ENCODE measurements around the gene RCE1.

The RCE1 gene

DNA sequence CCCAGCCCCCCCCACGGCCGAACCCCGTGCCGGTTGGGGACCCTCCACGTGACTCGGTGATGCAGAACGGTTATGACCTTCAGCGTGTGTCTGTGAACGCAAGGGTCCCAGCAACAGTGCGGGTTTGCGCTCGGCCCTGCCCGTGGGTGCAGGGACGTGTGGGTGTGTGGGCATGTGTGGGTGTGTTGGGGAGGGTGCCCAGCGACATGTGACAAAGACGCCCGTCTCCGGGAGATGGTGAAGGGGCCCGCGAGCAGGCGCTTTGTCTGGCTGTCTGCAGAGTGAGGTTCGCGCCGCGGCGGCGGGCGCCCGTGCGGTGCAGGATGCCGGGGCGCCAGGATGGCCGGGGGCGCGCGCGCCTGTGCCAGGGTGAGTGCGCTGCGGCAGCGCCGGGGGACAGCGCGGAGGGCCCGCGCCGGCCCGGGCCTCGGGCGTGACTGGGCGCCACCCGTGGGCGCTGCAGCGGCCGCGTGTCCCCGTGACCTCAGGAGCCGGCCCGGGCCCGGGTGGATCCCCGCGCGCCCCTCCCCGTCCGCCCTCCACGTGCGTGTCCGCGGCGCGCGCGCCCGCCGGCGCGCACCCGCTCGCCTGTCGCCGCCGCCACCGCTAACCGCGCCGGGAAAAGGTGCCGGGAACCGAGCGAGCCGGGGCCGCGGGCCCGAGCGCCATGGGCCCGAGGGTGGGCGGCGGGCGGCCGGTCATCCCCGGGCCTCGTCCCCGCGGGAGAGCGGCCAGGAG, 13.4 kb downstream of the RCE1 start, which contains the start of gene LRFN4:
LRFN4 (plus strand) TSS at position 569 of the 738 bp plus-strand sequence. CDS start 681 bp downstream, outside the sequence.
- no peak for DNase-seq (ENCODE audit: low spot score)

DNA sequence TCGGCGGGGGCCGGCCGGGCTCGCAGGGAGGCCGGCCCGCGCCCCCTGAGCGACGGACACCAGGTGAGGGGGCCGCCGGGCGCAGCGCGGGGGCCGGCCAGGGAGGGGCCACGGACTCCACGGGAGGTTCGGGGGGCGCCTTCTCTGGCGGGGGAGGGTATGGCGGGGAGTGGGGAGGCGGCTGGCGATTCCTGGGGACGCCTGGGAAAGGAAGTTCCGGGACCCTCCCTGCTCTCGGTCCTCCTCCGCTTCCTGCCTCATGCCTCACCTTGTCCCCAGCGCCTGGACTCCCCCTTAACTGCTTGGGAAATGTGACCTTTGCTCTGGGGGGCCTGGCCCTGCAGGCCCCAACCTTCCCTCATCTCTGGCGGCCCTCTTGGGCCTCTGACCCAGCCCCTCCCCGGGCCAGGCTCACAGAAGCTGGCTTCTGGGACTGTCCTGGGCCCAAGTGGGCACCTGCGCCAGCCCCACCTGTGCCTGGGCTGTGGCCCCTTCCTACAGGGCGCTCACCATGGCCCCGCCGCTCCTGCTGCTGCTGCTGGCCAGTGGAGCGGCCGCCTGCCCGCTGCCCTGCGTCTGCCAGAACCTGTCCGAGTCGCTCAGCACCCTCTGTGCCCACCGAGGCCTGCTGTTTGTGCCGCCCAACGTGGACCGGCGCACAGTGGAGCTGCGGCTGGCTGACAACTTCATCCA, 14.1 kb downstream of the RCE1 start:
- no peak for DNase-seq (ENCODE audit: low spot score)

DNA sequence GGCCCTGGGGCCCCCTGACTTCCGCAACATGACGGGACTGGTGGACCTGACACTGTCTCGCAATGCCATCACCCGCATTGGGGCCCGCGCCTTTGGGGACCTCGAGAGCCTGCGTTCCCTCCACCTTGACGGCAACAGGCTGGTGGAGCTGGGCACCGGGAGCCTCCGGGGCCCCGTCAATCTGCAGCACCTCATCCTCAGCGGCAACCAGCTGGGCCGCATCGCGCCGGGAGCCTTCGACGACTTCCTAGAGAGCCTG, 14.6 kb downstream of the RCE1 start:
- DNase-seq (ENCODE audit: low spot score), result no peak

DNA sequence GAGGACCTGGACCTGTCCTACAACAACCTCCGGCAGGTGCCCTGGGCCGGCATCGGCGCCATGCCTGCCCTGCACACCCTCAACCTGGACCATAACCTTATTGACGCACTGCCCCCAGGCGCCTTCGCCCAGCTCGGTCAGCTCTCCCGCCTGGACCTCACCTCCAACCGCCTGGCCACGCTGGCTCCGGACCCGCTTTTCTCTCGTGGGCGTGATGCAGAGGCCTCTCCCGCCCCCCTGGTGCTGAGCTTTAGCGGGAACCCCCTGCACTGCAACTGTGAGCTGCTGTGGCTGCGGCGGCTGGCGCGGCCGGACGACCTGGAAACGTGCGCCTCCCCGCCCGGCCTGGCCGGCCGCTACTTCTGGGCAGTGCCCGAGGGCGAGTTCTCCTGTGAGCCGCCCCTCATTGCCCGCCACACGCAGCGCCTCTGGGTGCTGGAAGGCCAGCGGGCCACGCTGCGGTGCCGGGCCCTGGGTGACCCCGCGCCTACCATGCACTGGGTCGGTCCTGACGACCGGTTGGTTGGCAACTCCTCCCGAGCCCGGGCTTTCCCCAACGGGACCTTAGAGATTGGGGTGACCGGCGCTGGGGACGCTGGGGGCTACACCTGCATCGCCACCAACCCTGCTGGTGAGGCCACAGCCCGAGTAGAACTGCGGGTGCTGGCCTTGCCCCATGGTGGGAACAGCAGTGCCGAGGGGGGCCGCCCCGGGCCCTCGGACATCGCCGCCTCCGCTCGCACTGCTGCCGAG, 15.1 kb downstream of the RCE1 start:
- DNase-seq (ENCODE audit: low spot score), result no peak

DNA sequence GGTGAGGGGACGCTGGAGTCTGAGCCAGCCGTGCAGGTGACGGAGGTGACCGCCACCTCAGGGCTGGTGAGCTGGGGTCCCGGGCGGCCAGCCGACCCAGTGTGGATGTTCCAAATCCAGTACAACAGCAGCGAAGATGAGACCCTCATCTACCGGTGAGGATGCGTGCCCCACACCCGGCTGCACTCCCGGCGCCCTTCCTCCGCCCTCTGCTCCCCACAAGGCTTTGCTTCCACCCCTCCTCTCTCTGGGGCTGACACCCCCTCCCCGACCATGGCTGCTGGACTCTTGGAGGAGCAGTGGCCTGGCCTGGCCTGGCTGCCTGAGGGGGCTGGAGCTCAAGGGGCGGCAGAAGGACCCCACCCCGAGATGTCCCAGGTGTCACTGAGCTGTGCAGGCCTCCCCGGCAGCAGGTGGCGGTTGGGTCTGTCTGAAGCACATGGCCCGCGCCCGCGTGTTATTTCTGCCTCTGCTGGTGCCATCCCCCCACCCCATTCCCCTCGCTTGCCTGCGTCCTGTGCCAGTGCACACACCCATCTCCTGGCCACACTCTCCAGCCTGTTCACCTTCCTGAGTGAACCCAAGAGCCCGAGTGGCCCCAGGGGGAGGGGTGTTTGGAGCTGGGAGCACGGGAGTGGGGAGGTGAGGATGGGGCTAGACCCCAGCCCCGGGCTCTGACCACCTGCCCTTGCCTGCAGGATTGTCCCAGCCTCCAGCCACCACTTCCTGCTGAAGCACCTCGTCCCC, 15.9 kb downstream of the RCE1 start:
- no peak for DNase-seq (ENCODE audit: low spot score)

DNA sequence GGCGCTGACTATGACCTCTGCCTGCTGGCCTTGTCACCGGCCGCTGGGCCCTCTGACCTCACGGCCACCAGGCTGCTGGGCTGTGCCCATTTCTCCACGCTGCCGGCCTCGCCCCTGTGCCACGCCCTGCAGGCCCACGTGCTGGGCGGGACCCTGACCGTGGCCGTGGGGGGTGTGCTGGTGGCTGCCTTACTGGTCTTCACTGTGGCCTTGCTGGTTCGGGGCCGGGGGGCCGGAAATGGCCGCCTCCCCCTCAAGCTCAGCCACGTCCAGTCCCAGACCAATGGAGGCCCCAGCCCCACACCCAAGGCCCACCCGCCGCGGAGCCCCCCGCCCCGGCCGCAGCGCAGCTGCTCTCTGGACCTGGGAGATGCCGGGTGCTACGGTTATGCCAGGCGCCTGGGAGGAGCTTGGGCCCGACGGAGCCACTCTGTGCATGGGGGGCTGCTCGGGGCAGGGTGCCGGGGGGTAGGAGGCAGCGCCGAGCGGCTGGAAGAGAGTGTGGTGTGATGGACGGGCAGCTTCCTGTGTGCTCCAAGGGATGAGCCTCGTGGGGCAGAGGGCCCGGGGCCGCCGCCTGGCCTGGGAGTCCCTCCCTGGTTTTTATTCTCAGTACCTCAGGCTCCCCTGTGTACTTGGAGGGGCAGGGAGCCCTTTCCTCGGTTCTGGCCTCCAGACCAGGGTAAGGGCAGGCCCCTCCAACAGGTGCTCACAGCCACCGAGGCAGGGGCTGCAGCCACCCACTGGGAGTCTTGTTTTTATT, 16.6 kb downstream of the RCE1 start:
- no peak for DNase-seq (ENCODE audit: low spot score)

DNA sequence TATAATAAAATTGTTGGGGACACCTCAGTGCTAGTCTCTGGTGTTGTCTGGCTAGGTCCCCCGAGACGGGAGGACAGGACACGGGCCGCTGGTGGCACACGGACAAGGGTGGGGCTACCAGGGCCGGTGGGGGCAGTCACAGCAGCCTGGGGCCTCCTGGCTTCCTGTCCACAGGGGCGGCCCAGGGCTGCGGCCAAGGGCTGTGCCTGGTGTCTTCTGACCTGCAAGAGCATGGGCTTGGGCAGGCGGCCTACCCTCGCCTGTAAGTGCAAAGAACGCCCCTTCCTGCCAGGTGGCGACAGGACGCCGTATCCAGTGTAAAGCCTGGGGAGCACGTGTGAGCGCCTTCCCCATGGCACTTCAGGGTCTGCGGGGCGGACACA, 17.2 kb downstream of the RCE1 start:
- DNase-seq (ENCODE audit: low spot score), result no peak

DNA sequence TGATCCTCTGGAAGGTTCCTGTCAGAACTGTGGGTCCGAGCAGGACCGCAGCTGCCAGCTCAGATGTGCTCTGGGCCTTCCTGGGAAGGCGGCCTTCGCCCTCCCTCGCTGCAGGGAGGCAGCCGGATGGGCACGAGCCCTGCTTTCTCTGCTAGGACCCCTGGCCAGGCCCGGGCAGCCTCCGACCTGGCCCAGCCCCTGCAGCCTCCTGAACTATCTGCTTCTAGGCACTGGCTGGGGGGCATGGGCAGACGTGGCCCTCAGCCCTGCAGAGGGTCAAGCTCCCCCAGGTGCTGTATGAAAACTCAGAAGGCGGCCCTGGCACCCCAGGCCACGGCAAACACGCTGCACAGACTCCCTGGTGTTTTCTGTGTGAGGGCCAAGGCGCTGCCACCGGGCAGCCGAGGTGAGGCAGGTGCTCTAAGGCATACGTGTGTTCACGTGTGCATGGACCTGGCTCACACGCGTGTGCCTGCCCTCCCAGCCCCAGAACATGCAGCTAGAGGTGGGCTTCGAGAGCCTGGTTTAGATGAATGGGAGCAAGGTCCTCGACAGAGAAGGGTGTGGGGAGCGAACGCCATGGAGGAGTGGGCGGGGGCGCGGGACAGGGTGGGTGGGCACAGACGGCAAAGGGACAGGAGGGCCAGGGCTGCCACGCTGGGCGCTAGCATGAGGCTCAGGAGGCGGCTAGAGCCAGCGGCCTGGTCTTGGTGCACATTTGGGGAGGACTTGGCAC, 18.0 kb downstream of the RCE1 start:
- no peak for DNase-seq (ENCODE audit: low spot score)

DNA sequence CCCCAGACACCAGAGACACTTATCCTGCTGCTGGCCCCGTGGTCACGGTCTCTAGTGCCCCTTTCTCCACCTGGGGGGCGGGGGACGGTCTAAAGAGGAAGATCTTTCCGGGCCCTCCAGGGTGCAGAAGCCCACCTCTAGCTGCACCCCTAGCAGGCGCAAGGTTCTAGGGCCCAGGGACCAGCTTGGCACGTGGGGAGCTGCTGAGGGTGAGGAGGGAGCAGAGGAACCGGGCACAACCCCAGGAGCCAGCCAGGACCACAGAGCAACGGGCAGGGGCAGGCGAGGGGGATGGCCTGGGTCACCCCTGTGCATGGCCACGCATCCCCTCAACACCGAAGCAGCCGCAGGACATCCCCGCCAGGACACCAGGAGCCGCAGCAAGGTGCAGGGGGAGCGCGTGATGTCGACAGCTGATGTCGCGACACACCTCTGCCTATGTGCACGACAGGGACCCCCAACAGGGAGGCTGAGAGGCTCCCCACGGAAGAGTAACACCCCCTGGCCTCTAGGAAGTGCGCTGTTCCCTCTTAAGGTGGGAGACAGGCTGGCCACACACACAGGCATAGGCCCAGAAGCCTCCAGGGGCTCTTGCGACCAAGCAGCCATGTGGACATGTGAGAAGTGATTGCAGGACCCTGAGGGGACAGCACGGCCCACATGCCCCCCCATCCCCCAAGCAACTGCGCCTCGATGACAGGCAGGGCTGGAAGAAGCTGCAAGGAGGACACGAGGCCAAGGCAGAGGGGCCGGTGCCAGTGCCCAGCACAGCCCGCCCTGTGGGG, 18.7 kb downstream of the RCE1 start:
- DNase-seq (ENCODE audit: low spot score), result no peak

DNA sequence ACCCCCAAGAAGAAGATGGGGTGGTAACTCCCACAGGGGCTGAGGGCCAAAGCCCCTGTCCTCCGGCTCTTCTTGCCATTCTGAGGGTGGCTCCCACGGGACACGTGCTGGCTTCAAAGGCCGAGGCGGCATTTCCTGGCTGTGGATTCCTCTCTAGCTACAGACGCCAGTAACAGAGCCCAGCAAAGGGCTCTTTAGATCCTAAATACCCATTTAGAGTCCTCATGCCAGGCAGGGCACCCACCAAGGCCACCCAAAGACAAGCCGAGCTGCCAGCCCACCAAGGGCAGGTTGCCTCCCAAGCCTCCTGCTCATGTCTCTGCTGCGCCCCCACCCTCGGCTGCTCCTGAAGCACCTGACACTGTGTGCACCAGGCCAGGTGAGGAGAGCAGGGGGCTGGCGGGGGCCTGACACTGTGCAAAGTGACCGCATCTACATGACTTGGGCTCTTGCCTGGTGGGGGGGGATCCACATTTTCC, 19.4 kb downstream of the RCE1 start:
- no peak for DNase-seq (ENCODE audit: low spot score)

DNA sequence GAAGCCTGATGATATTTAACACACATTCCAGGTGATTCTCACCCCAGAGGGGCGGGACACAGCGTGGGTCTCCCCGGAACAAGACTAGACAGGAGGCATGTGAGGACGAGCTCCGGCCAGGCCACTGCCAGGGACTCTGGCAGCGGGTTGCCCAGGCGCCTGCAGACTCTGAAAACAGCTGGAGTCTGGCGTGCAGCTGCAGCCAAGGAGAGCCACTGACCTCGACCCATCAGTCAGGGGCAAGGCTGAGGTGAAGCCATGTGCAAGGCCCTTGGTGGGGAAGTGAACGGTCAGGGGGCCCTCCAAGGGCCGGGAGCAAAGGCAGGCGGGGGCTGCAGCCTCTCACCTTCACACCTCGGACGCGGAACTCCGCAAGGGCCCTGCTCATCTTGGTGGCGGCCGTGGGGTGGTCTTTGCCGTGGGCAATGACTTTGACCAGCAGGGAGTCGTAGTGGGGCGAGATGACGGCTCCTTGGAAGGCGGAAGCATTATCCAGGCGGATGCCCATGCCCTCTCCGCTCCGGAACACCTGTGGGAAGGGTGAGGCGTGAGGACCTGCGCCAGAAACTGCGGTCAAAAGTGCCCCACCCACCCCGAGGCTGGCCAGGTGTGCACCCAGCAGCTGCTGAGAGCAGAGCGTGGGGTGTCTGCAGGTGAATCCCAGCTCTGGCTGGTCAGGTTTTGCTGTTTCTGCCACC, 20.3 kb downstream of the RCE1 start:
- DNase-seq (ENCODE audit: low spot score), result no peak

DNA sequence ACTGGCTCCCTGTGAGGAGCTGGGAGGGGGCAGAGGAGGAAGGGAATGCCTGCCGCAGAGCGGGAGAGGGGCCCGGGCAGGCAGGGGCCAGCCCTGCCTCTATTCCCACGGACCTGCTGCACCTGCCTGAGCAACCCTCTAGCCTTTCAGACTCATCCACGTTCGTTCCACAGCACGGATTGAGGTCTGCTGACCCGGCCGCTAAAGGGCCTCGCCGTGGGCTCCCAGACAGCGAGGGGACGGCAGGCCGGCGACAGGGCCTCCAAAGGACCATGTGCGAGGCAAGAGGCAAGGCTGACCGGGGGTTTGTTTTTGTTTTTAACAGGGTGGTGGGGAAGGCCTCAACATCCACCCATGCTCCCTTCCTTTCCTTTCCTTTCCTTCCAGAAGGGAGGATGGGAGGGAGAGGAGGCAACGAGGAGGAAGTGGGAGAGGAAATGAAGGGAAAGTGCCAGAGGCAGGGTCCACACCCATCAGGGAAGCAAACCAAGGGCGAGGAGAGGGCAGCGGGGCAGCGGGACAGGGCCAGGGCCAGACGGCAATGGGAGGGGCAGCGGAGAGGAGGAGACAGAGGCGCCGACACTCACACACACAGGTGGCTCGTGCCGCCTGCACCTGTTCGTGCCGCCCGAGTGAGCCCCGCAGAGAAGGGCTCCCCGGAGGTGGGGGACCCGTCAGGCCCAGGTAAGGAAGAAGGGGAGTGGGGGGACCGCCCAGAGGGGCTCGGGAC, 21.1 kb downstream of the RCE1 start:
- no peak for DNase-seq (ENCODE audit: low spot score)

DNA sequence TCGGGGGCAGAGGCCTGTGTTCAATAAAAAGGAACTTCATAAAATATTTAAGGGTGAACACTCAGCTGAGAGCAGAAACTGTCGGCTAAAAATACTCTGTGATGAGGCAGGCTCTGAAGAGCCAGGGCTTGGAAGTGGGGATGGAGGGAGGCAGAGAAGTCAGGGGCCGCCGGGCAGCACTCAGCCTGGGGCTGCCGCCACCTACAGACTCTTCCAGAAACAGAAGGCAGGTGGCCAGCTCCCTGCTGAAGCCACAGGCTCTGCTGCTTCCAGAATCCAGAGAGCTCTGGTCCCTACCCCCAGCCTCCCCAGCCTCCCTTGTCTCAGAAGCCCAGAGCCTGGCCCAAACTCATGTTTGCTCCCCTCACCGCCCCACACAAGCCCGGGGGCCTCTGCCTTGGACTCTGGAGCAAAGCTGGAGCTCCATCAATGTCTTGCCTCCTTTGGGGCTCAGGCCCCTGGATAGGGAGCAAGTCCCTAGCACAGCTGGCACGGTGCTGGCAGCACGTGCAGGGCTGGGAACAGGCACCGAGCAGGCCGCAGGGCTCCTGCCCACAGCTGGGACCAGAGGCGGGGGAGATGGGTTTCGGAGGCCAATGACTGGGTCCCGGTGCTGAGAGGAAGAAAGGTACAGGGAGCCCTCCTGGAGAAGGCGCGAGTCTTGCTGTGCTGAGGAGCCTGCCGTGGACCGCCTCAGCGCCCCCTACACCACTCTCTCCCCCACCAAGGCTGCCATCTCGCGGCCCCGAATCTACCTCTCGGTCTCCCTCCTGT, 21.9 kb downstream of the RCE1 start:
- no peak for DNase-seq (ENCODE audit: low spot score)

DNA sequence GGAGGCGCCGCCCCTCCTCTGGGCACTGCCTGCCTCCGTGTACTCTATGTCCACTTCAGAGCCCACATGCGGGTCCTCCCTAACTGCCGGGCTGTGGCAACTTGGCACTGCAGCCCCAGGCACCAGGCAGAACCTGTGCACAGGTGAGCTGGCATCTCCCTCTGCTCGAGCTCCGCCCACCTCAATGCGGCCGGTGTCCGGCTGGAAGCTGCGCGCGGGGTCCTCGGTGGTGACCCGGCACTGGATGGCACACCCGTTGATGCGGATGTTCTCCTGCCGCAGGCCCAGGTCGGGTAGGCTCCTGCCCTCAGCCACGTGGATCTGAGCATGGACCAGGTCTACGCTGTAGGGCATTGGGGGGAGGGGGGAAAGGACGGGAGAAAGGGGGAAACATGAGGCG, 22.8 kb downstream of the RCE1 start:
- DNase-seq (ENCODE audit: low spot score), result no peak

DNA sequence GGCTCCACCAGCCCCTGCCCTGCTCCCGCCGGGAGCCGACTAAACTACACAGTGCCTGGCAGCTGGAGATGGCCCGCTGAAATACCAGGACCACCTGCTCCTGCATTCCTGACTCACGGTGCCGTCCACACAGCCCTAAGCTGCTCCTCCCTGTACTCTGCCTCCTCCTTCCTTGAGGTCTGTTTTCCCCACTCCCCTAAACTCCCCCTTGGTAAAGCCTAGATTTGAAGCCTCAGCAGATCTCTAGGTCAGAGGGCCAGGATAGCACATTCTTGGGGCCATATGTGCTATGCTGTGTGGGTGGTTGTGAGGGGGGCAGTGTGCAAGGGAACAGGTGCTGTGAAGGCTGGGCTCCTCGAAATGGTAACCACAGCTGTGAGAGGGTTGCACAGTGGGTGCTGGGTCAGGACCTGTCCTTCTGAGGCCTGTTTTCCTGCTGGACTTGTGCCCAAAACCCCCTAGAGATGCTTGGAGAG, 23.3 kb downstream of the RCE1 start:
- no peak for DNase-seq (ENCODE audit: low spot score)

DNA sequence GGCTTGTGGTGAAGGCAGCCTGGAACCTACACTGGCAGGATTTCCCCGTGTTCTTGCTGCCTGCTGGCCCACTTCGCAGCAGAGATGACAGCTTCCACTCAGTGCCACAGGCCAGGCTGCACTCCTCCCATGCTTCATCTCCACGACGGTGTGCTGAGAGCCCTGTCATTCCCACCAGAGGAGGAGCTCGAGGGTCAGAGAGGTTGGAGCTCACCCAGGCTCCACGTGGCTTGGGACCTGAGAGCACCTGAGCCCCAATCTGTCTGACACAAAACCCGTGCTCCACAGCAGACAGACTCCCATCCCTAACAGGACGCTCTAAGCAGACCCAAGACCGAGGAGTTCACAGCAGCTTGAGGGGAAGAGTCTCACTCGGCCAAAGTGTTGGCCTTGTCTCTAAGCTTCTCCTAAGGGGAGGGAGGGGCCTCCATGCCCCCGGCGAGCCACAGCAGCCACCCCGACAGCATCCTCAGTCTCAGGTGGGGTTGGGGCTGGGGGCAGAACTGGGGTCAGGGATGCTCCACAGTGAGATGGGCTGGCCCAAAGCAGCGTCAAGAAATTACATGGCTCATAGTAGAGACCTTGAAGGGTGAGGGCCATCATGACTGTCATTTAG, 24.3 kb downstream of the RCE1 start:
- no peak for DNase-seq (ENCODE audit: low spot score)

DNA sequence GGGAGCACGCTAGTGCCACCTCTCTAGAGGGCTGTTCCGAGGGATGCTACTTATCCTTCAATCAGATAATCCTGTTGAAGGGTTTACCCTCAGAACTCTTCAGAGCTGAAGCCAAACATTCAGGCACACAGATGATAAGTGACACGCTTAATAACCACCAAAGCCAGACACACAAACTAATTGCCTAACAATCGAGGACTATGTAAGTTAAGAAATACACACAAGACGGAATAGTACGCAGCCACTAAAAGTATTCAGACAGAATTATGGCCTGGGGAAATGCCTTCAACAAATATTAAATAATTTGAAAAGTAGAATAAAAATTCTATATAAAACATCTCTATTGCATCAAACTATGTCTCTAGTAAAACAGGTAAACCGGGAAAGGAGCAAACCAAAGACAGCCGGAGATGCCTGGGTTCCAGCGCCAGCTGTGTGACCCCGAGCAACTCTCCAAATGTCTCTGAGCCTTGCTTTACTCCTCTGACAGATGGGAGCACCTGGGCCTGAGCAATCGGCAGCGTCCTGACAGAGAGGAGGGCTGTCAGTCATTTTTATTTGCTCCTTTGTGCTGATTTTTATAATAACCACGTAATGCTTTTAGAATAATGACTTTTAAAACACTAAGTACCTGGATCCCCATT, 25.0 kb downstream of the RCE1 start:
- DNase-seq (ENCODE audit: low spot score), result no peak
